Spleen (tissue), 11 donors: ENCODE results near the gene SMAD3. TPM values are rescaled to one million over a fixed set of nuclear protein-coding genes. Genes with fewer than 3 reads are reported as not detected.

Source experiments
- DNase-seq: peaks from one replicate; pipeline ENCODE4 v3.0.0-alpha.2; 2020
- H3K27ac ChIP-seq, 8 donors: fragments of 200-600 bp; sonication (generic) in 7 of 8; 1 replicate in 4 of 8; 2 replicates in 4 of 8; pipeline versions ENCODE4 v1.5.0 to v1.8.0; 2016 to 2021; ENCODE audit warnings: inconsistent platforms in 4 of 8, mild to moderate bottlenecking in 4 of 8, moderate library complexity in 1 of 8
- H3K27me3 ChIP-seq, 7 donors: fragments of 200-600 bp; sonication (generic) in 6 of 7; replicated peaks in 1 of 7; 1 replicate in 4 of 7; 2 replicates in 3 of 7; pipeline versions ENCODE4 v1.5.0 to v1.8.0; 2016 to 2021; ENCODE audit warnings: inconsistent platforms in 3 of 7, mild to moderate bottlenecking in 1 of 7
- H3K36me3 ChIP-seq, 6 donors: fragments of 200-600 bp; sonication (generic) in 5 of 6; 1 replicate in 4 of 6; 2 replicates in 2 of 6; pipeline versions ENCODE4 v1.5.0 to v1.8.0; 2016 to 2021; ENCODE audit warnings: inconsistent platforms in 2 of 6
- H3K4me1 ChIP-seq, 6 donors: fragments of 200-600 bp; sonication (generic) in 5 of 6; 1 replicate in 3 of 6; 2 replicates in 3 of 6; pipeline versions ENCODE4 v1.5.0 to v1.8.0; 2016 to 2021; ENCODE audit warnings: inconsistent platforms in 3 of 6
- H3K4me3 ChIP-seq, 8 donors: fragments of 200-600 bp; sonication (generic) in 7 of 8; 1 replicate in 4 of 8; 2 replicates in 4 of 8; pipeline versions ENCODE4 v1.5.0 to v1.8.0; 2016 to 2021; ENCODE audit warnings: inconsistent platforms in 4 of 8, mild to moderate bottlenecking in 4 of 8, moderate library complexity in 2 of 8
- H3K9me3 ChIP-seq, 8 donors: fragments of 200-600 bp; sonication (generic) in 7 of 8; 1 replicate in 4 of 8; 2 replicates in 4 of 8; pipeline versions ENCODE4 v1.5.0 to v1.8.0; 2016 to 2021; ENCODE audit warnings: inconsistent platforms in 4 of 8
- POLR2A ChIP-seq, 3 donors: fragments of 450-650 bp; IDR thresholded peaks; one replicate each; pipeline ENCODE4 v1.5.1; 2017; ENCODE audit warnings: antibody characterized with exemption in 3 of 3, mild to moderate bottlenecking in 1 of 3
- POLR2AphosphoS5 ChIP-seq, 3 donors: sonication (generic); formaldehyde crosslinking; IDR thresholded peaks; one replicate each; pipeline ENCODE4 v1.5.1; 2017; ENCODE audit warnings: antibody characterized with exemption in 3 of 3
- WGBS, 5 donors: extraction: QIAGEN DNeasy Blood & Tissue Kit in 3 of 5; methylation state at CpG; one replicate each; pipeline versions ENCODE4 v1.1.5 to v1.1.7; 2013 to 2018; 5-methylcytosine and 5-hydroxymethylcytosine counted together
- intact Hi-C: fragments of 100-400 bp; cut with DNase I; formaldehyde crosslinking; loops from one replicate; pipeline ENCODE4 v1.15.0; 2023; ENCODE audit warnings: low total_unique reads
- polyA plus RNA-seq, 3 donors: library from polyadenylated mRNA; stranded (reverse); fragments of 200-250 nt; gene quantifications; one replicate each; pipeline ENCODE4 v1.2.1, GENCODE V29; 2013
- total RNA-seq, 7 donors: library from RNA; depleted of rRNA in 3 of 7; stranded (reverse); fragments of >200 nt in 3 of 7; fragmentation: NEBNext Ultra II Directional in 4 of 7; extraction: Animal tissue kit (Norgen Biotek cat#: 25700) in 4 of 7; gene quantifications; one replicate each; pipeline versions ENCODE4 v1.1.0 to v1.2.1, GENCODE V29; 2016 to 2021
- TF ChIP-seq, protein P1 (sequence below), 11 experiments: fragments of 200-600 bp in 7 of 11; fragments of 450-650 bp in 4 of 11; sonication (generic) in 4 of 11; IDR thresholded peaks in 8 of 11; conservative IDR thresholded peaks in 3 of 11; 1 replicate in 7 of 11; 2 replicates in 4 of 11; pipeline versions ENCODE4 v1.4.0 to v1.8.0; 2016 to 2021; ENCODE audit warnings: antibody characterized with exemption in 11 of 11, inconsistent platforms in 4 of 11, mild to moderate bottlenecking in 1 of 11
- donor health status: healthy with polysubstance abuse.
- donor health status: DM: no; HTN: no; CAD: no; lungs with moderate emphysema.
- donor health status: DM: no; HTN: no; CAD: no.
- donor health status: Bipolar disorder and iron deficiency.
- donor health status: healthy.
- donor health status: DM: no; HTN: no; CAD: no.
- donor health status: DM: yes; HTN: yes; CAD: no.

SMAD3 gene
- total and polyA plus RNA-seq, 10 donors, result 8.3 to 78.4 (median 33.7) TPM

DNA sequence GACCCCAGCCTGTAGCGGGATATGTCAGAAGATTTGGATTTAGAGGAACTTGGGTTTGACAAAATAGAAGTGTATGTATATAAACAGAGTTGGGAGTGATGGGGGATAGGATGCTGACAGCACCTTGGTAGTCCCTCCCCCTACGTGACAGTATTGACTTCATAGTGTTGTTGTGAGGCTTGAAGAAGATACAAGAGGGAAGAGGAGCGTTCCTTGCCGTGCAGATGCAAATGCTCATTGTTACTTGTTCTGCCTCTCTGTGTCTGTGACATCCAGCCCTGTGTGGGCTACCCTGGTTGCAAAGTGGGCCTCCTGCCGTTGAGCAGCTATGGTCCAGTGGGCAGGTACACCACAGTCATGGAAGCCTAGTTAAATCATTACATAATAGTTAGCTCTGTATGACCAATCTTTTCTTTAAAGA lies 45.0 kb downstream of the SMAD3 start:
- no peak overlapping the region for H3K4me3 ChIP-seq
- intact Hi-C loops, result no loop called here
- peaks cover 55 to 96% (median 82%) of the 10 kb centered on the region in 6 donors for H3K4me1 ChIP-seq
- TF ChIP-seq POLR2AphosphoS5 (IDR thresholded peaks at IDR 0.05), result peak in 2 of 3 donors; percentile 61 to 68
- TF ChIP-seq, protein P1, sequence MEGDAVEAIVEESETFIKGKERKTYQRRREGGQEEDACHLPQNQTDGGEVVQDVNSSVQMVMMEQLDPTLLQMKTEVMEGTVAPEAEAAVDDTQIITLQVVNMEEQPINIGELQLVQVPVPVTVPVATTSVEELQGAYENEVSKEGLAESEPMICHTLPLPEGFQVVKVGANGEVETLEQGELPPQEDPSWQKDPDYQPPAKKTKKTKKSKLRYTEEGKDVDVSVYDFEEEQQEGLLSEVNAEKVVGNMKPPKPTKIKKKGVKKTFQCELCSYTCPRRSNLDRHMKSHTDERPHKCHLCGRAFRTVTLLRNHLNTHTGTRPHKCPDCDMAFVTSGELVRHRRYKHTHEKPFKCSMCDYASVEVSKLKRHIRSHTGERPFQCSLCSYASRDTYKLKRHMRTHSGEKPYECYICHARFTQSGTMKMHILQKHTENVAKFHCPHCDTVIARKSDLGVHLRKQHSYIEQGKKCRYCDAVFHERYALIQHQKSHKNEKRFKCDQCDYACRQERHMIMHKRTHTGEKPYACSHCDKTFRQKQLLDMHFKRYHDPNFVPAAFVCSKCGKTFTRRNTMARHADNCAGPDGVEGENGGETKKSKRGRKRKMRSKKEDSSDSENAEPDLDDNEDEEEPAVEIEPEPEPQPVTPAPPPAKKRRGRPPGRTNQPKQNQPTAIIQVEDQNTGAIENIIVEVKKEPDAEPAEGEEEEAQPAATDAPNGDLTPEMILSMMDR (IDR thresholded peaks at IDR 0.05 in 8 of 11, conservative IDR thresholded peaks at IDR 0.05 in 3 of 11), result no peak
- H3K9me3 ChIP-seq, result peaks cover 0 to 7% (median 0%) of the 10 kb centered on the region in 8 donors
- peak; percentile 83 for DNase-seq
- H3K27ac ChIP-seq, result peak overlapping the region; percentile 28 to 84 (median 77)
- H3K36me3 ChIP-seq, result no peaks in the 10 kb centered on the region
- no peaks in the 10 kb centered on the region for H3K27me3 ChIP-seq
- WGBS, 5 donors, result 63 to 79% (median 71%) methylated on average over 5 of the region's 5 CpGs

DNA sequence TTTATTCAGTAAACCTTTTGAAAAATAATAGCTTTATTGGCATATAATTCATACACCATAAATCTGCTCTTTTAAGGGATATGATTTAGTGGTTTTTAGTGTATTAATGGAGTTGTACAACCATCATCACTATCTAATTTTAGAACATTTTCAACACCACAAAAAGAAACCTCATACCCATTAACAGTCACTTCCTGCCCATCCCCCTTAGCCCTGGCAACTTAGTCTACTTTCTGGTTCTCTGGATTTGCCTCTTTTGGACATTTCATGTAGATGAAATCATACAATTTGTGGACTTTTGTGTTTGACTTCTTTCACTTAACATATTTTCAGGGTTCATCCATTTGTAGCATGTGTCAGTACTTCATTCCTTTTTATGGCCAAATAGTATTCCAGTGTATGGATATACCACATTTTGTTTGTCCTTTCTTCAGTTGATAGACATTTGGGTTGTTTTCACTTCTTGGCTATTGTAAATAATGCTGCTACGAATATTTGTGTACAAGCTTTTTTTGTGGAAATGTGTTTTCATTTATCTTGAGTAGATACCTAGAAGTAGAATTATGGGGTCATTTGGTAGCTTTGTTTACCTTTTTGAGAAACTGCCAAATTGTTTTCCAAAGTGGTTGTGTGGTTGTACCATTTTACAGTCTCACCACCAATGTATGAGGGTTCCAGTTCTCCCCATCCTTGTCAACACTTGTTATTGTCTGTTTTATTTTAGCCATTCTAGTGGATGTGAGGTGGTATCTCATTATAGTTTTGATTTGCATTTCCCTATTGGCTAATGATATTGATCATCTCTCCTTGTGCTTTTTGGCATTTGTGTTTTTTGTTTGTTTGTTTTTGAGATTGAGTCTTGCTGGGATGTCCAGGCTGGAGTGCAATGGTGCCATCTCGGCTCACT lies 45.8 kb downstream of the SMAD3 start:
- Histone ChIP-seq H3K4me1 (peaks cover 55 to 96% (median 82%) of the 10 kb centered on the region in 6 donors), H3K4me3 (no peak overlapping the region), H3K27ac (peak overlapping the region; percentile 28 to 84 (median 77)), H3K36me3 (no peaks in the 10 kb centered on the region), H3K27me3 (no peaks in the 10 kb centered on the region), H3K9me3 (peaks cover 0 to 7% (median 0%) of the 10 kb centered on the region in 8 donors)
- peak; percentile 3 for DNase-seq
- WGBS, 5 donors, result 93 to 100% (median 94%) methylated on average over 2 of the region's 2 CpGs
- intact Hi-C loops, result no loop called here
- TF ChIP-seq POLR2A (IDR thresholded peaks at IDR 0.05) (no peak), POLR2AphosphoS5 (IDR thresholded peaks at IDR 0.05) (no peak)
- TF ChIP-seq, protein P1 (IDR thresholded peaks at IDR 0.05 in 8 of 11, conservative IDR thresholded peaks at IDR 0.05 in 3 of 11), result no peak

DNA sequence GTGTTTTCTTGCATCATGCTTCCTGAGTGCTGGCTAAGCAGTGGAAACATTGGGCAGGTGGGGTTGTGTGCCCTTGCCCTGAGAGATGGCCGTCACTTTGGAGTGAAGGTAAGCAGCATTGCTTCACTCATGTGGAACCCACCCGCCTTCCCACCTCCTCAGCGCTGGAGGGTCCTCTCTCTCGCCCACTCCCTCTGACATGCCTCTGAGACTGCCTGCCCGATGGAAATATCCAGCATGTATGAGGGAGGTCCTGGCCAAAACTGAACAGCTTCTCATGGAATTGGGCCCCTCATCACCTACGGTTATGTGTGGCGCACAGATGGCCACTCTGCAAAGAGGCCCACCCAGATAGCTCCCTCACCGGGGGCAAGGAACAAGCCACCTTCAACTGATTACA lies 48.6 kb downstream of the SMAD3 start:
- peak overlapping the region in 5 of 8 donors; percentile 22 to 93 (median 89) for H3K27ac ChIP-seq

DNA sequence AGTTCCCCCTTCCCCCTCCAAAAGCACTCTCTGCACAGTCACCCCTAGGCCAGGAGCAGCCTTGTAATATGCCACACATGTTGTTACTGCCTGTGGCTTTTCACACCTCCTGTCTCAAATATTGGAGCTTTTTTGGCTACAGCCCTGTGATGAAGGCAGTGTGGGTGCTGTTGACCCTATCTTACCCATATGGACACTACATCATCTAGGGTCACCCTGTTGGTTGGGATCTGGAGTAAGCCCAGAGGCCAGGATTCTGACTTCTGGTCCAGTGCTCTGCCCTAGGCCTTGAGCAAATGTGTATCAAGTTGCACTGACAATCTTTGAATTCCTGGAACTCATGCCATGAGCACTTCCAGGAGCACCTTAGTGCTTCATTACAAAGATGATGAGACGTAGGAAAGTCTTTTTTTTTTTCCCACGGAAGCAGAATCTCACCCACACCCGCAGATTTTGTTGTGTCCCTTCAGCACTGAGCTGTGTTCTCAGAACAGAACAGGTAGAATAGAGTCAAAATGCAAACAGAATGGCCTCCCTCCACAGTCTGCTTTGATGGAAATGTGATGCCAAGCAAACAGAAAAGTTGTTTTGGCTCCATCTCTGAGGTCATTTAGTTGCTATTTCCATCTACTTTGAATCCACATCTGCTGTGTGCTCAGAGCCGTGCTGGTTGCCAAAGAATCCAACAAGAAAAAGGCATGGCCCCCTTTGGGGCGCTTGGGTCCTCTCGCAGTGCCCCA lies 49.6 kb downstream of the SMAD3 start:
- Histone ChIP-seq H3K9me3 (peaks cover 0 to 7% (median 0%) of the 10 kb centered on the region in 8 donors), H3K4me3 (no peak overlapping the region), H3K27ac (peak overlapping the region in 5 of 8 donors; percentile 22 to 93 (median 89)), H3K27me3 (no peaks in the 10 kb centered on the region), H3K4me1 (peaks cover 63 to 96% (median 82%) of the 10 kb centered on the region in 6 donors), H3K36me3 (no peaks in the 10 kb centered on the region)
- TF ChIP-seq POLR2A (IDR thresholded peaks at IDR 0.05) (no peak), POLR2AphosphoS5 (IDR thresholded peaks at IDR 0.05) (no peak)
- TF ChIP-seq, protein P1 (IDR thresholded peaks at IDR 0.05 in 8 of 11, conservative IDR thresholded peaks at IDR 0.05 in 3 of 11), result no peak
- peak; percentile 27 for DNase-seq
- WGBS, 5 donors, result 75 to 90% (median 84%) methylated on average over 6 of the region's 6 CpGs
- intact Hi-C loops, result no loop called here

More for the DNA sequence above, 48.6 kb downstream of the SMAD3 start:
- Histone ChIP-seq H3K4me3 (no peak overlapping the region), H3K9me3 (peaks cover 0 to 7% (median 0%) of the 10 kb centered on the region in 8 donors), H3K4me1 (peaks cover 60 to 96% (median 82%) of the 10 kb centered on the region in 6 donors), H3K27me3 (no peaks in the 10 kb centered on the region), H3K36me3 (no peaks in the 10 kb centered on the region)
- peak; percentile 66 for DNase-seq
- no peak for TF ChIP-seq POLR2AphosphoS5 (IDR thresholded peaks at IDR 0.05)
- intact Hi-C loops, result no loop called here
- whole genome bisulfite sequencing, 5 donors, result 86 to 95% (median 90%) methylated on average over 7 to 8 of the region's 8 CpGs
